Suprapubic skin (tissue), 4 donors: ENCODE measurements around the gene ZBED6. TPM values are rescaled to one million over a fixed set of nuclear protein-coding genes. Genes with fewer than 3 reads are reported as not detected.

Source experiments
- DNase-seq, 2 donors: peaks; one replicate each; pipeline ENCODE4 v3.0.0-alpha.2; 2019; ENCODE audit warnings: low spot score in 2 of 2
- H3K27ac ChIP-seq: fragments of 200-600 bp; sonication (generic); one replicate; pipeline ENCODE4 v1.5.1; 2019
- H3K27me3 ChIP-seq: fragments of 200-600 bp; sonication (generic); one replicate; pipeline ENCODE4 v1.5.1; 2019
- H3K36me3 ChIP-seq: fragments of 200-600 bp; sonication (generic); one replicate; pipeline ENCODE4 v1.5.1; 2019
- H3K4me1 ChIP-seq: fragments of 200-600 bp; sonication (generic); one replicate; pipeline ENCODE4 v1.5.1; 2019
- H3K4me3 ChIP-seq: fragments of 200-600 bp; sonication (generic); one replicate; pipeline ENCODE4 v1.5.1; 2019; ENCODE audit warnings: mild to moderate bottlenecking
- H3K9me3 ChIP-seq: fragments of 200-600 bp; sonication (generic); one replicate; pipeline ENCODE4 v1.5.1; 2019
- CTCF ChIP-seq, 2 donors: fragments of 200-600 bp in 1 of 2; fragments of 450-650 bp in 1 of 2; sonication (generic) in 1 of 2; IDR thresholded peaks; one replicate each; pipeline ENCODE4 v1.5.1; 2016 to 2019; ENCODE audit warnings: antibody characterized with exemption in 2 of 2, mild to moderate bottlenecking in 1 of 2, moderate library complexity in 1 of 2
- EP300 ChIP-seq: sonication (generic); formaldehyde crosslinking; IDR thresholded peaks from one replicate; pipeline ENCODE4 v1.6.1; 2017; ENCODE audit warnings: antibody characterized with exemption
- POLR2A ChIP-seq, 2 donors: fragments of 450-650 bp; IDR thresholded peaks; one replicate each; pipeline ENCODE4 v1.6.1; 2017; ENCODE audit warnings: antibody characterized with exemption in 2 of 2, mild to moderate bottlenecking in 2 of 2, moderate library complexity in 2 of 2
- POLR2AphosphoS5 ChIP-seq, 3 donors: sonication (generic); formaldehyde crosslinking; IDR thresholded peaks; one replicate each; pipeline ENCODE4 v1.6.1; 2017; ENCODE audit warnings: antibody characterized with exemption in 3 of 3
- WGBS: methylation state at CpG from one replicate; pipeline ENCODE4 v1.1.5; 2018; 5-methylcytosine and 5-hydroxymethylcytosine counted together
- total RNA-seq, 4 donors: library from RNA; depleted of rRNA; stranded (reverse); fragments of >200 nt; gene quantifications; one replicate each; pipeline ENCODE4 v1.1.0, GENCODE V29; 2016

ZBED6 gene
- total RNA-seq, 4 donors from 2014 or later: 19.2 to 76.7 (median 30.3) TPM

DNA sequence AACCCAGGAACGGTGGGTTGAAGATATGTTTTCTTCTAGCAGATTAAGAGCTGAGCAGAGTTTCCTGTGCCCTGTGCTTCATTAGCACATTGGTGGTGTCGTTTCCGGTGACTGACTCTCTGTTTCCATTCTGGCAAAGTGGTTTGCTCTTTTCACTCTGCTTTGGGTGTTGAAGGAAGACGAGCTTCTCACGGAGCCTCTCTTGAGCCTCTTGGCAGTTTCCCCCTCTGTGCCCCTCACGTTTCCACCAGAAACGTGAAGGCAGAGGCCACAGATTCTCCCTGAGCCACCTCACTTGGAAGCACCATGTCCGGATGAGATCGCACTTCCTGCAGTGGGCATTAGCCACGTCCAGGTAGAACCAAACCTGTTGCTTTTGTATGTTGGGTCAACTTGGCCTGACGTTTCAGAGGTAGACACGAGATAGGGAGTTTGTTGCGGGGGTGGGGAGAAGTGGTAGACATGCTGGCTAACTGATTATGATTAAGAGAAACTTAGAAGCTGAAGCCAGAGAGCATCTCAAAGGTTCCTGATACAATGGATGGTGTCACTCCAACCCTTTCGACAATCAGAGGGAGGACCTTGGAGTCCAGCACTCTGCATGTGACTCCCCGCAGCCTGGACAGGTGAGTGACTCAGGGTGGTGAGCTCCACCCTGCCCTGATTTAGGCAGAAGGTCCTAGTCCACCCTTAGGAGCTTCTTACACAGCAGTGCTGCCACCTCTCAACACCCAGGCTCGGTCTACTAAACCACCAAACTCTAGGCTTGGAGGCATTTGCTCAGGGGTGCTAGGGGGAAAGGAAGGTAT is 30.2 kb upstream of the ZBED6 start, which contains the start of gene LAX1:
Gene LAX1 (plus strand): TSS at position 155 of the 809 bp plus-strand sequence. CDS start 383 bp downstream, at position 538.
- no peaks in the 10 kb centered on the region for H3K9me3 ChIP-seq

DNA sequence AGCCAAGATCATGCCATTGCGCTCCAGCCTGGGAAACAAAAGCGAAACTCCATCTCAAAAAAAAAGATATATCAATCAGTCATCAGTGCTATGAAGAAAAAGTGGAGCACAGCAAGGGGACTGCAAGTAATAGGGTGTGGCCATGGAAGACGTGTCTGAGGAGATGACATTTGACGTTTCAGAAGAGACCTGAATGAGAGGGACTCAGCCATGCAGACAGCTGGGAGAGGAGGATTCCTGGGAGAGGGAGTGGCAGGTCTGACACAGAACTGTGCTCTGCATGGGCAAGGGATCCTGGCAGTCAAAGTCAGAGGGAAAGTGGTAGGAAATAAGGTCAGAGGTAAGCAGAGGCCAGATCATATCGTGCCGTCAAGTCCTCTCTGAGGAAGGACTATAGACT is 27.2 kb upstream of the ZBED6 start:
- DNase-seq: no peak
- peaks cover 22% of the 10 kb centered on the region for H3K4me1 ChIP-seq
- TF ChIP-seq POLR2AphosphoS5 (IDR thresholded peaks at IDR 0.05): no peak
- TF ChIP-seq EP300: no peak
- TF ChIP-seq CTCF (IDR thresholded peaks at IDR 0.05): no peak
- TF ChIP-seq POLR2A (IDR thresholded peaks at IDR 0.05): no peak

More for the DNA sequence above, 30.2 kb upstream of the ZBED6 start, which contains the start of gene LAX1:
- no peaks in the 10 kb centered on the region for H3K36me3 ChIP-seq
- DNase-seq: no peak
- peak within 1 kb of the TSS; percentile 5 for H3K4me3 ChIP-seq
- H3K27ac ChIP-seq: peak within 1 kb of the TSS; percentile 36
- whole genome bisulfite sequencing: 74% methylated on average over 16 of the region's 16 CpGs
- peaks cover 17% of the 10 kb centered on the region for H3K4me1 ChIP-seq
- no peaks in the 10 kb centered on the region for H3K27me3 ChIP-seq
- TF ChIP-seq CTCF (IDR thresholded peaks at IDR 0.05) (no peak), POLR2A (IDR thresholded peaks at IDR 0.05) (peak in 1 of 2 donors; percentile 63)

GRCh38 chr1:203769505-203770343 is 25.7 kb upstream of the ZBED6 start:
- Histone ChIP-seq H3K27ac (peak overlapping the region; percentile 68), H3K36me3 (no peaks in the 10 kb centered on the region), H3K4me3 (peak overlapping the region; percentile 17), H3K9me3 (no peaks in the 10 kb centered on the region), H3K27me3 (no peaks in the 10 kb centered on the region), H3K4me1 (peaks cover 22% of the 10 kb centered on the region)
- WGBS: 39% methylated on average over 14 of the region's 15 CpGs
- DNase-seq: peak; percentile 88 to 92
- no peak for TF ChIP-seq EP300
- peak in 1 of 3 donors; percentile 90 for TF ChIP-seq POLR2AphosphoS5 (IDR thresholded peaks at IDR 0.05)

More for the DNA sequence above, 27.2 kb upstream of the ZBED6 start:
- H3K4me3 ChIP-seq: no peak overlapping the region
- 61% methylated on average over 6 of the region's 6 CpGs for WGBS
- no peaks in the 10 kb centered on the region for H3K36me3 ChIP-seq
- H3K9me3 ChIP-seq: no peaks in the 10 kb centered on the region
- H3K27me3 ChIP-seq: no peaks in the 10 kb centered on the region
- H3K27ac ChIP-seq: peak overlapping the region; percentile 68

- Histone ChIP-seq H3K4me1 (peaks cover 22% of the 10 kb centered on the region), H3K27ac (no peak overlapping the region), H3K9me3 (no peaks in the 10 kb centered on the region), H3K27me3 (no peaks in the 10 kb centered on the region), H3K4me3 (no peak overlapping the region), H3K36me3 (no peaks in the 10 kb centered on the region)
- 49% methylated on average over 7 of the region's 7 CpGs for WGBS
- DNase-seq: no peak
- TF ChIP-seq POLR2A (IDR thresholded peaks at IDR 0.05) (no peak), POLR2AphosphoS5 (IDR thresholded peaks at IDR 0.05) (no peak), CTCF (IDR thresholded peaks at IDR 0.05) (no peak), EP300 (no peak)
Measured at GRCh38 chr1:203771901-203772301, 23.5 kb upstream of the ZBED6 start.

- Histone ChIP-seq H3K4me3 (no peak overlapping the region), H3K27ac (no peak overlapping the region), H3K36me3 (no peaks in the 10 kb centered on the region), H3K4me1 (peaks cover 22% of the 10 kb centered on the region), H3K27me3 (no peaks in the 10 kb centered on the region), H3K9me3 (no peaks in the 10 kb centered on the region)
- 100% methylated on average over 1 of the region's 1 CpG for WGBS
- DNase-seq: no peak
- no peak for TF ChIP-seq POLR2A (IDR thresholded peaks at IDR 0.05)
- TF ChIP-seq POLR2AphosphoS5 (IDR thresholded peaks at IDR 0.05): no peak
- TF ChIP-seq CTCF (IDR thresholded peaks at IDR 0.05): no peak
- no peak for TF ChIP-seq EP300
Measured at GRCh38 chr1:203772836-203773235, 22.6 kb upstream of the ZBED6 start.
